HG03095 (cell line): ENCODE results near the gene FBXO21.
"Not testable (repeated sequence)": the region's sequence is repeated elsewhere in the genome, so short reads cannot be mapped to it uniquely, and the experiment has no call there.

ENCODE experiments used
- ATAC-seq: cut with Tn5 transposase; IDR thresholded peaks from one replicate; pipeline ENCODE4 v1.9.1; 2021; ENCODE audit warnings: moderate library complexity; ENCODE audit not compliant: unreplicated experiment

FBXO21 gene

GRCh38 chr12:117190210-117190781 lies at the start of gene FBXO21:
Gene FBXO21, minus strand, starts transcription at chr12:117190470. Its CDS starts 14 bp downstream, at chr12:117190456.
- peak; percentile 96 for ATAC-seq

GRCh38 chr12:117236456-117237001 lies 46.3 kb upstream of the FBXO21 start:
- ATAC-seq, result no peak

GRCh38 chr12:117235261-117235660 lies 45.0 kb upstream of the FBXO21 start:
- ATAC-seq, result no peak

GRCh38 chr12:117234441-117234840 lies 44.2 kb upstream of the FBXO21 start:
- no peak for ATAC-seq

- no peak for ATAC-seq
Measured at GRCh38 chr12:117231750-117232149, 41.5 kb upstream of the FBXO21 start.

- ATAC-seq, result no peak
Measured at GRCh38 chr12:117228239-117228638, 38.0 kb upstream of the FBXO21 start.

GRCh38 chr12:117227000-117227653 lies 36.9 kb upstream of the FBXO21 start:
- no peak for ATAC-seq

- ATAC-seq, result no peak
Measured at GRCh38 chr12:117226505-117226904, 36.2 kb upstream of the FBXO21 start.

GRCh38 chr12:117225179-117225578 lies 34.9 kb upstream of the FBXO21 start:
- no peak for ATAC-seq

GRCh38 chr12:117220947-117221346 lies 30.7 kb upstream of the FBXO21 start:
- ATAC-seq, result not testable (repeated sequence)

- no peak for ATAC-seq
Measured at GRCh38 chr12:117218149-117218548, 27.9 kb upstream of the FBXO21 start.

- ATAC-seq, result no peak
Measured at GRCh38 chr12:117216686-117217085, 26.4 kb upstream of the FBXO21 start.

- no peak for ATAC-seq
Measured at GRCh38 chr12:117214797-117215196, 24.5 kb upstream of the FBXO21 start.

GRCh38 chr12:117213295-117213808 lies 23.1 kb upstream of the FBXO21 start:
- no peak for ATAC-seq

GRCh38 chr12:117212563-117213190 lies 22.4 kb upstream of the FBXO21 start:
- no peak for ATAC-seq

- ATAC-seq, result no peak
Measured at GRCh38 chr12:117210266-117210918, 20.1 kb upstream of the FBXO21 start.

GRCh38 chr12:117209626-117210025 lies 19.4 kb upstream of the FBXO21 start:
- ATAC-seq, result no peak

GRCh38 chr12:117208811-117209455 lies 18.7 kb upstream of the FBXO21 start:
- ATAC-seq, result no peak

- no peak for ATAC-seq
Measured at GRCh38 chr12:117208206-117208605, 17.9 kb upstream of the FBXO21 start.

GRCh38 chr12:117207675-117208074 lies 17.4 kb upstream of the FBXO21 start:
- ATAC-seq, result no peak

- ATAC-seq, result no peak
Measured at GRCh38 chr12:117202556-117202955, 12.3 kb upstream of the FBXO21 start.
